IgD-negative memory B cell (primary cell): ENCODE measurements around the gene PRDX4. TPM values are rescaled to one million over a fixed set of nuclear protein-coding genes. Genes with fewer than 3 reads are reported as not detected.
A peak's percentile ranks its signal among the peaks of the same experiment; 100 is the strongest.
"Not testable (repeated sequence)": the region's sequence is repeated elsewhere in the genome, so short reads cannot be mapped to it uniquely, and the experiment has no call there.

Experiments
- H3K27ac Mint-ChIP-seq, 3 donors: one replicate each; pipeline ENCODE4 v1.8.0; 2020 to 2022; ENCODE audit warnings: mild to moderate bottlenecking in 3 of 3, mixed read lengths in 3 of 3, moderate library complexity in 1 of 3
- H3K27me3 Mint-ChIP-seq: one replicate; pipeline ENCODE4 v1.8.0; 2021; ENCODE audit warnings: mixed read lengths
- H3K36me3 Mint-ChIP-seq: one replicate; pipeline ENCODE4 v1.8.0; 2020; ENCODE audit warnings: mild to moderate bottlenecking, mixed read lengths
- H3K4me1 Mint-ChIP-seq, 3 donors: one replicate each; pipeline ENCODE4 v1.8.0; 2020 to 2022; ENCODE audit warnings: mixed read lengths in 3 of 3, mild to moderate bottlenecking in 1 of 3
- H3K4me3 Mint-ChIP-seq, 4 donors: one replicate each; pipeline ENCODE4 v1.8.0; 2020 to 2022; ENCODE audit warnings: mild to moderate bottlenecking in 4 of 4, mixed read lengths in 4 of 4, moderate library complexity in 3 of 4
- H3K9me3 Mint-ChIP-seq, 3 donors: one replicate each; pipeline ENCODE4 v1.8.0; 2020 to 2021; ENCODE audit warnings: mixed read lengths in 3 of 3, mild to moderate bottlenecking in 1 of 3
- polyA plus RNA-seq: library from polyadenylated mRNA; unstranded; fragments of 300-500 nt; fragmentation: Illumina TruSeq; gene quantifications from one replicate; pipeline ENCODE4 v1.2.3, GENCODE V29; 2021

The PRDX4 gene
- polyA plus RNA-seq, 1 donor from 2014 or later, result 52.6 TPM

DNA sequence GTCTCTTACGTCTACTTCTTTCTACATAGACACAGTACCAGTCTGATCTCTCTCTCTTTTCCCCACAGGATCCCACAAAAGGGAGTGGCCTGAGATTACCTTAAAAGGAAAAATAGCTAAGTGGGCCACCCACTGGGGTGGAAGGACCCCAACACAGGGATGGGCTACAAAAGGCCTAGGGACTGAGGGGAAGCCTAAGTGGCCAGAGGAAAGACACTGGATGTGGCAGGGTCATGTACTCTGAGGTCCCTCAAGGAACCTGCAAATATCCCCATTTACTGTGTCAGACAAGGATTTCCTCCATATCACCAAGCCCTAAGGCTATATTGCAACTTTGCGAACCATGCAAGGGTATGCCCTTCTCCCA is 6.5 kb upstream of the PRDX4 start:
- Mint-ChIP-seq H3K36me3 (no peaks in the 10 kb centered on the region), H3K4me3 (no peak overlapping the region), H3K4me1 (peaks cover 10 to 24% (median 18%) of the 10 kb centered on the region in 3 donors), H3K9me3 (no peaks in the 10 kb centered on the region), H3K27me3 (no peaks in the 10 kb centered on the region), H3K27ac (no peak overlapping the region)

DNA sequence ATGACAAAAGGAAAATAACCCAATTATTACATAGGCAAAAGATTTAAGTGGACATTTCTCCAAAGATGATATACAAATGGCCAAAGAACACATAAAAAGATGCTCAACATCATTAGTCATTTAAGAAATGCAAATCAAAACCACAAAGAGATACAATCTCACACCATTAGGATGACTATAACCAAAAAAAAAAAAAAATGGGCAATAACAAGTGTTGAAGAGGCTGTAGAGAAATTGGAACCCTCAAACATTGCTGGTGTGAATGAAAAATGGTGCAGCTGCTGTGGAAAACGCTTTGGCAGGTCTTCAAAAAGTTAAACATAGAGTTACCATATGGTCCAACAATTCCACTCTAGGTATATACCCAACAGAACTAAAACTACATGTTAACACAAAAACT is 5.6 kb upstream of the PRDX4 start:
- Mint-ChIP-seq H3K9me3 (no peaks in the 10 kb centered on the region), H3K27me3 (no peaks in the 10 kb centered on the region), H3K4me3 (no peak overlapping the region), H3K4me1 (peaks cover 10 to 24% (median 18%) of the 10 kb centered on the region in 3 donors), H3K27ac (no peak overlapping the region), H3K36me3 (peaks cover 2% of the 10 kb centered on the region)

DNA sequence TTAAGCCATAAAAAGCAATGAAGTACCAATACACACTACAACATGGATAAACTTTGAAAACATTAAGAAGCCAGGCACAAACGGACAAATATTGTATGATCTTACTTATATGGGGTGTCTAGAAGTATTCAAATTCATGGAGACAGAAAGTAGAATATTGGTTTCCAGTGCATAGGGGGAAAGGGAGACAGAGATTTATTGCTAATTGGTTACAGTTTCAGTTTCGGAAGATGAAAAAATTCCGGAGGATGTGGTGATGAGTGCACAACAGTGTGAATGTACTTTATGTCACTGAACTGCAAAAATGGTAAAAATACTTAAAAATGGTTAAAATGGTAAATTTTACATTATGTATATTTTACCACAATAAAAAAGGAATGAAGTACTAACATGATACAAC is 5.1 kb upstream of the PRDX4 start:
- Mint-ChIP-seq H3K27ac (peak overlapping the region in 1 of 3 donors; percentile 25), H3K27me3 (no peaks in the 10 kb centered on the region), H3K4me3 (peak overlapping the region in 2 of 4 donors; percentile 8 to 30), H3K4me1 (peaks cover 10 to 24% (median 18%) of the 10 kb centered on the region in 3 donors), H3K36me3 (peaks cover 2% of the 10 kb centered on the region), H3K9me3 (no peaks in the 10 kb centered on the region)

DNA sequence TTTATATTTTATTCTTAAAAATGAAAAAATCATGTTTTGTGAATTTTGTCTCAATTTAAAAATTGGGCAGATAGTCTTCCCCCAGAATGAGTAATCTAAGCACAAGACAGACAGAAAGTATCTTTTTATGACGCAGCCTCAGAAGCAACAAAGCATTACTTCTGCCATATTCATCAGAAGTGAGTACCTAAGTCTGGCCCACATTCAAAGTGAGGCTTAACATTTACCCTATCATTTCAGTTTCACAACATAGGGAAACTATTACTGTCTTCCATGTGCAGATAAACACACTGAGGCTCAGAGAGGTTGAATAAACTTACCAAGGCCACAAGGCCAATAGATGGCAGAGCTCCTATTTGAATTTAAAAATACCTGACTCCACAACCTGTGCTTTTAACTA is 4.4 kb upstream of the PRDX4 start:
- Mint-ChIP-seq H3K27me3 (no peaks in the 10 kb centered on the region), H3K36me3 (peaks cover 2% of the 10 kb centered on the region), H3K27ac (peak overlapping the region in 2 of 3 donors; percentile 25 to 41), H3K4me1 (peaks cover 10 to 25% (median 18%) of the 10 kb centered on the region in 3 donors), H3K4me3 (peak overlapping the region in 1 of 4 donors; percentile 8), H3K9me3 (no peaks in the 10 kb centered on the region)

DNA sequence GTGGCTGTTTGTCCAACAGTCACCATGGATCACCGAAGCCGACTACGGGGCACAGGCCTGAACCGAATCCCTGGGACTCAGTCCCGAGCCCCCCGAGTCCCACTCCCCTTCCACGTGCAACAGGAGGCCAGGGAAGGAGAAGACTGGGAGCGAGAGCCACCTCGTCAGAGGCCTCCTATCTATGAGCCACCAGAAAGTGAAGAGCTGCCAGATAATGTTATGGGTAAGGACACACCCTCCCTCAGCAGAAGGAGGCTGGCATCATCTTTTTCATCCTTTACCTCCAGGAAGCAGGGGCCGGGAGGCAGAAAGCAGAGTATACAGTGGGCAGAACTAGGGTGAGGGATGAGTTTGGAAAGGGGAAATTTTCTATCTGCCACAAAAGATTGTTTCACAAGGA is 2.8 kb upstream of the PRDX4 start:
- Mint-ChIP-seq H3K4me1 (peaks cover 15 to 32% (median 18%) of the 10 kb centered on the region in 3 donors), H3K4me3 (no peak overlapping the region), H3K9me3 (peaks cover 0 to 2% (median 0%) of the 10 kb centered on the region in 3 donors), H3K27ac (peak overlapping the region in 2 of 3 donors; percentile 14 to 29), H3K36me3 (peaks cover 3% of the 10 kb centered on the region), H3K27me3 (no peaks in the 10 kb centered on the region)

DNA sequence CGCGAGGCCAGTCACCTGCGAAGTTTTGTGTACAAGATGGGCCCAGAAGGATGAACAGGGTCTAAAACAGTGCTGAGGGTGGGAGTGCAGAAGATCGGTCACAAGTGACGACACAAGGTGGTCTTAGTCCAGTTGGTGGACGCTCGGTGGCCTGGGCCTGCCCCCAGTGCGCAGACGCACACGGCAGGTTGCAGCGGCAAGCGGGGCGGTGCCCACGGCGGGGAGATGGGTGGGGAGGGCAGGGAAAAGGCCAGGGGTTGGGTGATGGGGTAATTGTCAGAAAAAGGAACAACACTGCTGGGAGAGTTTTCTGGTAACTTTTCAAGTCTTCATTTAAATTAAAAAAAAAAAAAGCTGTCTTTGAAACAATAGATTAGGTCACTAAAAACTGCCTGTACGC is 1.0 kb upstream of the PRDX4 start:
- Mint-ChIP-seq H3K9me3 (peaks cover 0 to 2% (median 0%) of the 10 kb centered on the region in 3 donors), H3K4me1 (peaks cover 11 to 24% (median 15%) of the 10 kb centered on the region in 3 donors), H3K4me3 (peak overlapping the region in 3 of 4 donors; percentile 40 to 81 (median 78)), H3K27ac (no peak overlapping the region), H3K27me3 (no peaks in the 10 kb centered on the region), H3K36me3 (peaks cover 4% of the 10 kb centered on the region)

DNA sequence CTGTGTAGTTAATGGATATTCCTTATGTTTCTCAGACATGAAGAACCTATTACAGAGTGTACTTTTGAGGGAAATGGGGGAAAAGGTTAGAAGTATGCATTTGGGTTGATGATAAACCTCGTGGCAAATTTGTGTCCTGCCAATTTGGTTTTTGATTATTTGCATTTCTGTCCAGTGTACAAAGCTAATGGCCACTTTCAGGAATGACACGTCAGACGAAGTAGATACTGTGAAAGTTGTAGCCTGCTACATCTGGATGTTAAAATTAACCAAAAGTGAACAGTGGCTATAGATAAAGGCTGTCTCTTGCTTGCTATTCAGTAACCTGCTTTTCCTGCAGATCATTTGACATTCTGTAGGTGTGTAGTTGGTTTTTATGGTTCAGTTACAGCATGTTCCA is 1.0 kb downstream of the PRDX4 start:
- H3K9me3 Mint-ChIP-seq, result peaks cover 0 to 2% (median 0%) of the 10 kb centered on the region in 3 donors

DNA sequence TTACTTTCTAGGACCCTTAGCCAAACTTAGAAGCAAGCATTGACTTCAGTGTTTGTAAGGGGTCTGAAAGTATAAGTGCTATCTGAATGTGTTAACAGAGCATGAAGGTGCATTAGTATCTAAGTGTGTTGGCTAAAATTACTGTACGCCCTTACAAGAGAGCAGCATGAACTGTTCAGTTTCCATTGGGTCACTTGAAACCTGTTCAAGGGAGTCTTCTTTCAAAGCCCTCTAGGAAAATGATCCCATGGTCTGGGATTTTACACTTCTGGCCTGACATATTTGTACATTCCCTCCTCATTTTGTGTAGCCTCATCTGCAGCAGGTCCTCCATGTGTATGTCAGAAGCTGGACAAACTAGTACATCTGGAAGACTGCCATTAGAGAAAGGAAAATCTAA is 3.2 kb downstream of the PRDX4 start:
- Mint-ChIP-seq H3K27me3 (no peaks in the 10 kb centered on the region), H3K36me3 (peaks cover 5% of the 10 kb centered on the region), H3K9me3 (peaks cover 0 to 2% (median 0%) of the 10 kb centered on the region in 3 donors), H3K4me1 (peaks cover 1 to 7% (median 5%) of the 10 kb centered on the region in 3 donors), H3K27ac (no peak overlapping the region), H3K4me3 (no peak overlapping the region)

More for the DNA sequence above, 1.0 kb downstream of the PRDX4 start:
- H3K36me3 Mint-ChIP-seq, result peaks cover 5% of the 10 kb centered on the region
- peak overlapping the region; percentile 85 to 93 (median 92) for H3K4me3 Mint-ChIP-seq
- H3K27me3 Mint-ChIP-seq, result no peaks in the 10 kb centered on the region
- peaks cover 1 to 12% (median 5%) of the 10 kb centered on the region in 3 donors for H3K4me1 Mint-ChIP-seq
- peak overlapping the region in 2 of 3 donors; percentile 82 to 97 for H3K27ac Mint-ChIP-seq

DNA sequence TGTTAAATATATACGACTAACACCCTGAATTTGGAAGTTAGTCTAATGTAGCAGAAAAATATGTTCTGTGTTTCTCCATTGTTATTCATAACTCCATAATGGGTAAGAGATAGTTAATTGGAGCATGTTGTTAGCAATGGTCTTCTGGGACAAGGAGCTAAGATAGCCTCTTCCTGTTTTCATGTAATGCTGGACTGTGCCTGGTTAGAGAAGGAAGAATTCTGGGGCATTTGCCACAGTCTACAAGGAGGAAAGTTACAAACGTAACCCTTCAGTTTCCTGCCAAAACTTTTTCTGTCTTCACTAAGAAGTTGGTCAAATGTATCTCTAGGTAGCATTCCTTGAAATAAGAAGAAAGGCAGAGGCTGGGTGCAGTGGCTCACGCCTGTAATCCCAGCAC is 5.8 kb downstream of the PRDX4 start:
- Mint-ChIP-seq H3K27me3 (no peaks in the 10 kb centered on the region), H3K9me3 (peaks cover 0 to 2% (median 0%) of the 10 kb centered on the region in 3 donors), H3K36me3 (peaks cover 3% of the 10 kb centered on the region), H3K27ac (no peak overlapping the region), H3K4me1 (peaks cover 1 to 4% (median 3%) of the 10 kb centered on the region in 3 donors), H3K4me3 (no peak overlapping the region)

DNA sequence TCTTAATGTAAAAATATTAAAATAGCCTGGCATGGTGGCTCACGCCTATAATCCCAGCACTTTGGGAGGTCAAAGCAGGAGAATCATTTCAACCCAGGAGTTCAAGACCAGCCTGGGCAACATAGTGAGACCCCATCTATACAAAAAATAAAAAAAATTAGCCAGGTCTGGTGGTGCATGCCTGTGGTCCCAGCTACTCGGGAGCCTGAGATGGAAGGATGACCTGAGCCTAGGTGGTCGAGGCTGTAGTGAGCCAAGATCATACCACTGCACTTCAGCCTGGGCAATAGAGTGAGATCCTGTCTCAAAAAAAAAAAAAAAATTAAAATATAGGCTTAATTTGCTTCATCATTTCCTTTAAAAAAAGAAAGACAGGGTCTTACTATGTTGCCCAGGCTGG is 9.2 kb downstream of the PRDX4 start:
- not testable (repeated sequence) for H3K4me3 Mint-ChIP-seq, H3K36me3 Mint-ChIP-seq, H3K9me3 Mint-ChIP-seq, H3K27ac Mint-ChIP-seq, H3K4me1 Mint-ChIP-seq, H3K27me3 Mint-ChIP-seq

DNA sequence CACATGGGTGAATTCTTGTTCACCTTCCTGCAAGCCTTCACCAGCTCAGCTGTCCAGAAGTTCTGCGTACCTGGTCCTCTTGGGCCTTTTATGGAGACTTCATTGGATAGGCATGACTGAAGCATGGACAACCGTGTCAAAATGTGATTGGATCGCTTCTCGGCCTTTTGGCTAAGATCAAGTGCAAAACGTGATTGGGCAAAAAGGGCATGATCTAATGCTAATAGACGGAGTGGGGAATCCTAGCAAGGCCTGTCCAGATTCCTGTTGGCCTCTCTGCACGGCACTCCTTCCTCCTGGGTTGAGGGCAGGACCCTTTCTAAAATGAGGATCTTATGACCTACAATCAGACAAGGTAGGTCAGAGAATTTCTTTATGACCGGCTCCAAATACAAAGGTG is 24.9 kb downstream of the PRDX4 start:
- Mint-ChIP-seq H3K36me3 (no peaks in the 10 kb centered on the region), H3K4me1 (peaks cover 0 to 1% (median 0%) of the 10 kb centered on the region in 3 donors), H3K9me3 (no peaks in the 10 kb centered on the region), H3K27ac (no peak overlapping the region), H3K4me3 (no peak overlapping the region), H3K27me3 (no peaks in the 10 kb centered on the region)

DNA sequence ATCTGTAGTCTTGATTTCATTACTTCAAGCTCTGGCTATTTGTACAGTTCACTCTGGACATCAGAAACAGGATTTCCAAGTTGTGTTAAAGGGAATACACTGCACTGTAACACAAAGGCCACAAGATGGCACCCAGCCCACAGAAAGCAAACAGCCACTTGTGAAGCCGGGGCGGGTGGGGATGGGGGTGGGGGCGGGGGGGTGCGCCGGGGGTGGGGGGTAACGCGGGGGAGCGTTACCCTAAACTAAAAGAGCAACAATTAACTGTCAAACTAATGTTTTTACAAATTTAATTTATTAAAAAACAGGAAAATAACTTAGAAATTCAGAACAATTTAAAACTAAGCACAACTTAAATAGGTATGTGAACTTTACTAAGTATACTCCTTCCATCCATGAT is 27.3 kb downstream of the PRDX4 start:
- no peaks in the 10 kb centered on the region for H3K36me3 Mint-ChIP-seq
- no peaks in the 10 kb centered on the region for H3K9me3 Mint-ChIP-seq
- peaks cover 0 to 4% (median 0%) of the 10 kb centered on the region in 3 donors for H3K4me1 Mint-ChIP-seq
- H3K4me3 Mint-ChIP-seq, result no peak overlapping the region
- H3K27me3 Mint-ChIP-seq, result no peaks in the 10 kb centered on the region
- H3K27ac Mint-ChIP-seq, result no peak overlapping the region

DNA sequence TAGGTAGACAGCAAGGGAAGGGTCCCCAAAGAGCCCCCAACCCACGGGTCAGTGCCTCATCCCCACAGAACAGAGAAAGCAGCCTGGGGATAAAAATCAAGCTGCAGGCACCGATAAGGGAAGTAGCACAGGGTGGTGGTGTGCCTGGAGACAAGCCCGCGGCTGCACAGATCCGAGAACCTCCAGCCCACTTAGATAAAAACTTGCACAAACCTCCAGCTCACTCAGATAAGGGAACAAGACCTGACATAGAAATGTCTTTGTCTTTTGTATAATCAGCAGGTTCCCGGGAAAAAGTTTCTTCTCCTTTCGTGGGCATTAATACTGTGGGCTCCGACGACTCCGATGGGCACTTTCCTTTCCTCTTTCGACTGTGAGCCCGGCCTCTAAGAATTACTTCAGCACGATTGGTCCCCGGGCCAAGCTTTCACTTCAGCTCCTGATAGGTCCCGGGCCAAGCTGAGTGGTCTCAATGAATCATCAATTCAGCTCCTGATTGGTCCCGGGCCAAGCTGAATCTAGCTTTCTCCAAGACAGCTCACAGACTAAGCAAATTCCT is 32.4 kb downstream of the PRDX4 start:
- Mint-ChIP-seq H3K36me3 (no peaks in the 10 kb centered on the region), H3K27me3 (no peaks in the 10 kb centered on the region), H3K27ac (peak overlapping the region in 1 of 3 donors; percentile 34), H3K4me1 (peaks cover 0 to 5% (median 0%) of the 10 kb centered on the region in 3 donors), H3K9me3 (no peaks in the 10 kb centered on the region), H3K4me3 (peak overlapping the region in 3 of 4 donors; percentile 72 to 91 (median 87))

DNA sequence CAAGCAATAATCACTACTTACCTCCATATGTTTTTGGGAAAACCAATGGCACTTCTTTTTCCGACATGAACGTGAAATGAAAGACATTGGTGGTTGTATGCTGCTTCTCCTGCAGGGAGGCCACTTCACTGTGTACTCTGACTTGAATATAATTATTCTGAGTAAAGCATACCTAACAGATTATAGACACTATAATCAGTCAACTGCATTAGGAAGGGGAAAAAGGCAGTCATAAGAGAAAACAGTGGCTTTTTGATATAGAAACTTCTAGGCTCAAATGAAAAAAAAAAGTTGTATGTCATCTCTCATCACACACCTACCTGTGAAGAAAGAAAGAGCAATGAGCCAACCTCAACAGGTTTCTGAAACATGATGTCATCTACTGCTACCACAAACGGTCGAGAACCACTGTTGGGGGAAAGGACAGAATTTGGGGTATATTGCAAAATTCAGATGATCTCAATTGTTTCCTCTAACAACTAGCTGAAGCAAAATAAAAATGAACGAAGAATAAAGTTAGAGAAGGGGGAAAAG is 37.4 kb downstream of the PRDX4 start:
- no peaks in the 10 kb centered on the region for H3K9me3 Mint-ChIP-seq
- no peak overlapping the region for H3K4me3 Mint-ChIP-seq
- H3K36me3 Mint-ChIP-seq, result no peaks in the 10 kb centered on the region
- H3K27ac Mint-ChIP-seq, result no peak overlapping the region
- H3K27me3 Mint-ChIP-seq, result no peaks in the 10 kb centered on the region
- peaks cover 0 to 2% (median 0%) of the 10 kb centered on the region in 3 donors for H3K4me1 Mint-ChIP-seq

DNA sequence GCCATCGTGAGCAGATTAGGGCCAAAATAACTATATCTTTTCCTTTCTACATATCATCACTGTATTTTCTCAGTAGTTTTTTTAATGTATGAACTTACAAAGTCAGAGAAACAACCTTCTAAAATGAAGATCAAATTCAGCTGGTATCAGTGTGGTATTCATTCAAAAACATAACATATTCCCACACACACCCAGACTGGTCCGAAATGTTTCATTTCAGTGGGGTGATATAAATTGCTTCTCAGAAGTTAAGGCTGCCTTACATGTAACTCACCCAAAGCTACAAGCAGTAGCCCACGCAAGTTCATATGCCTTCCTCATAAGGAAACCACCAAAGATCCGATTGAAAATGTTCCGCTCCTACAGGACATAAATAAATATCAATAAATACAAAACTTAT is 37.9 kb downstream of the PRDX4 start:
- Mint-ChIP-seq H3K9me3 (no peaks in the 10 kb centered on the region), H3K4me3 (no peak overlapping the region), H3K27me3 (no peaks in the 10 kb centered on the region), H3K4me1 (no peaks in the 10 kb centered on the region), H3K27ac (no peak overlapping the region), H3K36me3 (no peaks in the 10 kb centered on the region)

DNA sequence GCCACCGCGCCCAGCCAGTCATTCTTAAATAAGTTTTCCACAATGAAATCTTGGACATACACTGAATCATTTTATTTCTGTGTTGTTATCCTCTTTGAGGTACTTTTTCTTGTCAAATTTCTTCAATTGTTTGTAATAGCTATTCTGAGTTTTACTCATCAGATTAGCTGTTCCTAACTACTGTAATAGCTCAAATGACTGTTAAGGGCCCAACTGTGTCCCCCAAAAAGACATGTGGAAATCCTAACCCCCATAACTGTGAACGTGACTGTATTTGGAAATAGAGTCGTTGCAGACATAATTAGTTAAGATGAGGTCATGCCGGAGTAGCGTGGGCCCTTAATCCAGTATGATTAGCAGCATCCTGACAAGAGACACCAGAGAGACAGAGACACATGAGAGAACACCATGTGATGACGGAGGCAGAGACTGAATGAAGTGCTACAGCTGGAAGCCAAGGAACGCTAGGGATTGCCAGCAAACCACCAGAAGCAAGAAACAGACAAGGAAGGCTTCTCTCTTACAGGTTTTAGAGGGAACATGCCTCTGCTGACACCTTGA is 52.9 kb downstream of the PRDX4 start:
- Mint-ChIP-seq H3K27ac (no peak overlapping the region), H3K4me1 (no peaks in the 10 kb centered on the region), H3K27me3 (no peaks in the 10 kb centered on the region), H3K9me3 (no peaks in the 10 kb centered on the region), H3K4me3 (no peak overlapping the region), H3K36me3 (no peaks in the 10 kb centered on the region)
